ENCODE measurements around the gene GHR.

GHR gene

DNA sequence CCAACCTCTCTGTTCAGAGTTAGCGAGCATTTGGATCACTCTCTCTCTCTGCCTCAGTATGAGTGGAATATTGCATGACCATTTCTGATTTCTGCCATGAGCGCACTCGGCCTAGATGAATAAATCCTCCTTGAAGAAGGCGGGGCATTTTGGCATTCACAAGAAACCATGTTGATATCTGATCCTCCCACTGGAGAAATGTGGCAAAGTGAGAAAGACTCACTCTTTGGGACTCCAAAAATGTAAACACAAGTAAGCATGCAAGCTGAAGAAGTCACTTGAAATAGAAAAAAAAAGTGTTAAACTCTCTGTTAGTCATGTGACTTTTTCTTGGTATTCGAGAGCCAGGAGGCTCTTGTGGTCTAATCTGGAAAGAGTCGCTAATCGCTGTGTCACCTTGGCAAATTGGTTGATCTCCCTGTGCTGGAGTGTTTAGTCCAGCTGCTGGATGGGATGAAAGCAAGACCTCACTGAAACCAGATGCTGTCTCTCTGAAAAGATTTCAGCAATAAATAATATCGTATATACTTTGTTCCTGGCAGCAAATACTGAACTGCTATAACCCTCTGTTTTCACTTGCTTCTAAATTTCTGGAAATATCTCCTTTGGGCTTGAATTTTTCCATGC is 95.5 kb downstream of the GHR start:
- no peak for DNase-seq

DNA sequence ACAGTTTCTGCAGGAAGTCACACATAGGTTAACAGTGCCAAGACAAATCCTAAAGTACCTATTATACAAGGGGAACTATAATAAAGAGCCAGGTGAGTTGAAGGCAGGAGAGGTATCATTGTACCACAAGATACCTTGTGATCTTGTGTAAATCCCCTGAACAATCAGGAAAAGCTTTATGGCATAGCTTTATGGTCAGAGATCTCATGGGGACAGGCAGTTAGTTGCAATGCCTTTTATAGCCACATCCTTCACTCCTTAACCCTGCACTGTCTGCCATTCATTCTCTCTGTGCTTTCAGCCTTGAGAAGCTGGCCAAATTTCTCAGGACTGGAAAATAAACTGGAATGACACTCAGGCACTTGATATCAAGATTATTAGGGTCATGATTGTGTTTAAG is 97.0 kb downstream of the GHR start:
- DNase-seq: no peak

DNA sequence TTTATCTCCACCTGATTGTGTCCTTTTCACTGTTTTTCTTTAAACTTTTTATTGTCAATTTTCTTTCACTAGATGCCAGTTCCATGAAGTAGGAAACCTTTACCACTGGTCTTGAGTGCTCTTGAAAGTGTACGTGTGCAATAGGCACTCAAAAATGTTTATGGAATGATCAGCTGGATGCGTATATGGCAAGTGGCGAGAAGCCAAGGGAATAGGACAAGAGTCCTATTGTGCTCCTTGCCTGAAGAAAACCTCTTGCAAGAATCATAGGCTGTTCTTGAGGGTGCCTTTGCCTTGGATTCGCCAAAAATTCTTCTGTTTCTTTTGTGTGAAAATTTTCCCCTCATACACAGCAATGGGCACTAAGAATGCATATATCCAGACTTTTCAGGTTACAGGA is 97.7 kb downstream of the GHR start:
- no peak for DNase-seq

DNA sequence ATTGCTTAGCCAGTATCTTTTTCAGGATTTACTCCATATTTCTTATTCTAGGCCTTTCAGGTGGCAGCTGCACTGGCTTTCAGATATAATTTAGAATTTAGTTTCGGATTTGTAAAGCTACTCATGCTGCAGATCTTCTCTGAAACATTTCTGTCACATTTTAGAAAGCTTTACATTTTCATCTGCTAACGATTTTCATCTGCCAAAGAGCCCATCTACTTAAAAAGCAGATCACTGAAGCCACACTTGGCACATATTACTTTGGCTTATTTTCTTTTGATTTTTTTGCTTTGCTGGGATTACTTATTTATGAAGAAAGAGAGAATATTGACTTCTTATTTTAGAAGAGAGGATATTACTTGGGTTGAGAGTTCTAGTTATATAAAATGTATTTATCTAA is 98.2 kb downstream of the GHR start:
- no peak for DNase-seq

DNA sequence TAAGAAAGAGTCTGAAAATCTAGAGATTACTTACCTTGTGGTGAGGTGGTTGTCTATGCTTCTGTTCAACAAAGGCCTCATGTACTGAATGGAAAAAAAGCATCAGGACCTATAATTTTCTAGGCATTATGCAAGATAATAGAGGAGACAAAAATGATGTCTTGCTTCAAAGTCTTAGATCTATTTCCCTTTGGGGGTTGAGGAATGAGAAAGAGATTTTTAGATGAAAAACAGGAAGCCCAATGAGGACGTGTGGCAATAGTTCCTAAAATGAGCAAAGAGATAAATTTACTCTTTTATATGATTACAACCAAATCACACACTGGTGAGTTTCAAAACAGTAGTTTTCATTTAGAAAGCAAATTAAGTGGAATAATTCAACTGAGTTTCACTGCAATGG is 99.5 kb downstream of the GHR start:
- no peak for DNase-seq

DNA sequence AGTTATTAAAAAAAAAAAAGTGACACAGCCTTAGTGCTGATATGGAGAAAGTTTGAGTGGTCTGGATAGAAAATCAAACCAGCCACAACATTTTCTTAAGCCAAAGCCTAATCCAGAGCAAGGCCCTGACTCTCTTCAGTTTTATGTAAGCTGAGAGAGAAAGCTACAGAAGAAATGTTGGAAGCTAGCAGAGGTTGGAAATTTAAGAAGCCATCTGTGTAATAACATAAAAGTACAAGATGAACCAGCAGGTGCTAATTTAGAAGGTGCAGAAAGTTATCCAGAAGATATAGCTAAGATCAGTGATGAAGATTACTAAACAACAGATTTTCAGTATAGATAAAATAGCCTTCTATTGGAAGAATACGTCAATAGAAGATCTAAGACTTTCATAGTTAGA is 102.9 kb downstream of the GHR start:
- no peak for DNase-seq

DNA sequence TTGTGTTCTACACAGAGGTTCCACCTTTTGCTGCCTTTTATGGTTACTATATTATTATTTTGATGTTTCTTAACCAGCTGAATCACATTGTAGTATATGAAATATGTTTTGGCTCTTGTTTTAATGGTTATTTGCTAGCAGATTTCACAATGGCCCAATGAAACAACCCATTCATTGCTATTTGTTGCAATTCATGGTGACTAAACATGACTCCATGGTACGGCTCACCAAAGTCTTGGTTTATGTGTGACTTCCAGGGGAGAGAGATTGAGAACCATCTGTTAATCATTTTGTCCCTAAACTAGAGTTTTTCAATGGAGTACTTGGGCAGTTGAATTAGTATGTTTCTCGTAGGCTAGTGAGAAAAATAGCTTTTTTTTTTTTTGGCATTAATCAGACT is 108.4 kb downstream of the GHR start:
- DNase-seq: no peak

DNA sequence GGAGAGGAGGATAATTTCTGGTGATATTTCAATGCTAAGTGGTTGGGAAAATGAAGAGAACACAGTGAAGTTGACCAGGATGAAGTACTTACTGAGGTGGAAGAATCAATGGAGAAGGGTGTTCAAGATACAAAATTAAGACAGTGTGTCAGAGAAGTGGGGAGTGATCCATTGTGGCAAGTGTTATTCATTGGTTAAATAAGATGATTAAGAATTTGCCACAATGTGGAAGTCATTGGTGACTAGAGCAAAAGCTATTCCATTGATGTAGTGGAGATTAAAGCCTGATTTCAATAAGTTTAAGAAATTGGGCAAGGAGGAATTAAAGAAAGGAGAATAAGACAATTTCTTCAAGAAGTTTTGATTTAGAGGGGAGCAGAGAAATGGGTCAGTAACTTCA is 118.9 kb downstream of the GHR start:
- DNase-seq: no peak

DNA sequence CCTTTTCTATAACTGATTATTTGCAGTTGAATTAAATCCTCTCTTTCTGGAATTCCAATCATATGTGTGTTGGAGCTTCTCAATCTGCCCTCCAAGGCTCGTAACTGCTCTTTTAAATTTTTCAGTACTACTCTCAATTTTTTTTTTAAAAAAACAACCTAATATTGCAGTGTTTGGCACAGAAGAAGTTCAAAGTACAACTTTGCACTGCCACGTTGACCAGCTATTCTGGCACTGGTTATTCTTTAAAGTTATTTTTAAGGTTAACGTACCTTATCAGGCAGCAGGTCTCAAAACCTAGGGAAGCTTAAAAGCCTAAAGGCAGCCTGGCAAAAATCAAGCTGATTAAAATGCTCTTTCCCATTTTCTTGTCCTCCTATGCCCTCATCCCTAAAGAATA is 120.5 kb downstream of the GHR start:
- no peak for DNase-seq

DNA sequence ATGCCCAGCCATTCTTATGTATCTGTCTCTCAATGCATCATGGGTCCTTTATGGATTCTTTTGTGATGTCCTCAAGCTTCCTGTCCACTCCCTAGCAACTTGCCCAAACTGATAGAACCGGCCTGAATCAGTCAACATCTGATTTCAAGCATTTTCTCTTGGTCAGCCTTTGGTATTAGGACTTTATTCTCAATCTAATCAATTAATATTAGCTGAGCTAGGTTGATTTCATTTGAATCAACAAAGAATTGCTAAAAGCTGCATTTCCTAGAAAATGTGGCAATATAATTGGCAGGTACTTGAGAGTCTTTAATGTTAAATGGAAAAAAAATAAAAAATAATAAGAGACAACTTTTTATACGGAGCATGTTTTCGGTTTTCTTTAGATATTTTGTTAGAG is 121.8 kb downstream of the GHR start:
- DNase-seq: no peak

DNA sequence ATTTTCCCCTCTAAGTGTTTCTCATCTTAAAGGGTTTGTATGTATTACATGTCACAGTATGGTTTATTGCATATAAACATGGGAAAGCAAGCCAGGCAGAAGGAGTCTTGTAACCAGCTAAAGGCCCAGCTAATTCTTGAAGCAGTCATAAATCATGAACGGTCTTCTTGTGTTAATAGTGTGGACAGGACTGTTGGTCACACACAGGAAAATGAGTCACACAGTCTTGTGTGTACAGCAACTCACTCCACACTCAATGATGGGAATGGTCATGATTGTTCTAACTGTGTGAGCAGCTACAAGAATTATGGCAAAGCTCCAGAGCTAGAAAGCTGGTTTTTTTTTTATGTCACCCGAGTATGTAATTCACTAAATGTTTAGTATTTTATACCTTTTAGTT is 123.9 kb downstream of the GHR start:
- DNase-seq: no peak

DNA sequence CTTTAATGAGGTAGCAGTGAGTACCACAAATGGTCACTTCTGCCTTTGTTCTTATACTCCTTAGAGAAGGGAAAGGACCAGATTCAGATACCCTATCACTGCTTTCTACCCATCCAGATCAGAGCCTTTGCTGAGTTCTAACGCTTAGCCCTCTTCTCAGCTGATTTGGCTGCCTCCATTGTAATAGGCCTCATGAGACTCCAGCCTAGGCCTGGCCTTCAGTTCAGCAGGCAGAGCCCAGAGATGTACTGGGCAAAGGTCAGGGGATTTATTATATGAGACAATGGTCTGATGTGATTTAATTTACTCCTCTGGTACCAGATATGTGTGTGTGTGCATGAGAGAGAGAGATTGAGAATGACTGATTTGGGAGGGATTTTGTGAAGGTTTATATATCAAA is 124.7 kb downstream of the GHR start:
- no peak for DNase-seq

DNA sequence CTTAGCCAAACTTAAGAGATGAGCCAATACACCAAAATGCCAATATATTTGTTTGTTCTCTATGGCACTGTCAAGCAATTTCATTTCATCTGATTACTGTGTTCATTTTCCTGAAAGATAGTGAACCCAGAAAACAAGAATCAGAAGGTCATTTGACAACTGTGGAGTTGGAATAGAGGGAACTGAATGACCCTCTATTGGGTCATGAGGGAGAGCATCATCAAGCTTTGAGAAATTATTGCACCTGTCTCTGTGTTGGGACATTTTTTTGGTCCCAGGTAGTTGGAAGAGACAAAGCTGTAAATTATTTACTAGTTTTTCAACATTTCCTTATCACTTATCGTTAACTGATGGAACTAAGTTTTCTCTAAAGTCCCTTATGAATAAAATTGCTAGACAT is 129.4 kb downstream of the GHR start:
- DNase-seq: no peak

DNA sequence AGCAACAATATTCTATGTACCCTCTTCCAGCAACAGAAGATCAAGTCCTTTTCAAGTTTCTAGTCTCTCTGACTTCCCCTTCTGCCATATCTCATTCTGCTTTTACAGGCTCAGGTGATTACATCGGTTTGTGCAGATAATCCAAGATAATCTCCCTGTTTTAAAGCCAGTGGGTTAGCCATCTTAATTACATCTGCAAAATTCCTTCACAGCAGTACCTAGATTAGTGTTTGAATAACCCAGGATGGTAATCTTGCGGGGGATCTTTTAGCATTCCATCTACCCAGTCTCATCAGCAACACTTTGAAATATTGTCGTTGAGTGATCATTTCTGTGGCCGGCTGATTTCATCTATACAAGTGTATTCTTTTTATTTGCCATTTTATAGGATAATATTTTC is 130.2 kb downstream of the GHR start:
- no peak for DNase-seq

DNA sequence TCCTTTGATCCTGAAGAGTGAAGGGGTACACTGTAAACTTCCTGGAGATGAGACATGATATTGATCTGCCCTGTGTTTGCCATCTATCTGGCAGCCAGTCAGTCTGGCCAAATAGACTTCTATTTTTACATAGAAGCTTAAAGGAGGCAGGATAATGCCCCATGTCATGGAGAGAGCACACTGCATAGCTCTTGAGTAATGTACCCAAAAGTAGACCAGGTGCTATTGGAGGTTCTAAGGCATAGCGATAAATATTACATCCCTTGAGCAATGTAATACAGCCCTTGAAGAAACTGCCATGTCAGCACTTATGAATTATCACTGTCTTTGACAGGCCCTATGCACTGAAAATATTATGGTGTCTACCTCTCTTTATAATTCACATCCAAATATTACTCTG is 131.8 kb downstream of the GHR start:
- no peak for DNase-seq

DNA sequence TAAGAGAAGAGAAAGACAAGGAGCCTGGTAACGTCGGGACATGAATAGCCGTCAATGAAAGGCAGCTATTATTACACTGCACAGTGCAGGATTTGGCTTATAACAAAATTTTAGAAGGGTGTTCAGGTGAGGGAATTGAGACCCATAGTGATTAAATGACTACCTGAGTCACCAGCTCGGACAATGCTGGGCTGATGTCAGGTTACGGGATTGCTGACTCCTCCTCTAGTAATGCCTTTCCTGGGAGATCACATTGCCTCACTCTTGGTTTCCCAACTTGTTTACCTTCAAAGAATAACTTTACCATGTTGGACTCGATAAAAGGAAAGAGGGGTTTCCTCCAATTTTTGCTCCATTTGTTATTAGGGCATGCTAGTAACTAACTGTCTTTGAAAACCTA is 132.6 kb downstream of the GHR start:
- DNase-seq: no peak

DNA sequence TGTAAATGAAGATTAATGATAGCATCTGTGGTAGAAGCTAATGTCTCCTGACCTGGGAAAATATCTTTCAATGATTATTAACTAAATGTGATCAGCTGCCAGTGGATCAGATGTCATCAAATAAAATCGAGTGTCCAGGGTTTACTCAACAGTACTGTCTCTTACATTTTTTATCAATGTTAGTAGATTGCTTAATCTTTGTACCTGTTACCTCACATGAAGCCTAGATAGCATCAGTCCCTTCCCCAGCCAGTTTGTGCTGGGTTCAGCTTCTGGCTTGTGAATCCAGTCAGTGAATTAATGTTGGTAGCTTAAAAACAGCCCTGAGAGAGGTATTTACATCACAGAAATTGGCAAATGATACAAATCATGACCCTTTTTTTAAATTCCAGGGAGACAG is 134.4 kb downstream of the GHR start:
- no peak for DNase-seq

DNA sequence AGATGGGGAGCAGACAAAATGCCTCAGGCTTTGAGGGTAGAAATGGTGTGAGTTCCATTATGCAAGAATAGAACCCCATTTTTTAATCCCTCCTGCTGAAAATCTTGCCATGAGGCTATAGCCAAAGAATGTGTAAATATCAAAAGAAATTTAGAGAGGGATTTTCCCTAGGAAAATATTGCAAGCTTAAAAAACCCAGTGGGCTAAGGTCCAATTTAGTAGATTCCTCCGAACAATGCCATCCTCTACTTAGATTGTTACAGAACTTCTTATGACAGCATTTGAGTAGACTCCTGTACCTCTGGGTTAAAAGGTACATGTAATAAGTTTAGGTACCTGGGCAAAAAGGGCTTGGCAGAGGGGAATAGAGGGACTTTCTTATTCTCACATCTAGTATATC is 138.4 kb downstream of the GHR start:
- no peak for DNase-seq

DNA sequence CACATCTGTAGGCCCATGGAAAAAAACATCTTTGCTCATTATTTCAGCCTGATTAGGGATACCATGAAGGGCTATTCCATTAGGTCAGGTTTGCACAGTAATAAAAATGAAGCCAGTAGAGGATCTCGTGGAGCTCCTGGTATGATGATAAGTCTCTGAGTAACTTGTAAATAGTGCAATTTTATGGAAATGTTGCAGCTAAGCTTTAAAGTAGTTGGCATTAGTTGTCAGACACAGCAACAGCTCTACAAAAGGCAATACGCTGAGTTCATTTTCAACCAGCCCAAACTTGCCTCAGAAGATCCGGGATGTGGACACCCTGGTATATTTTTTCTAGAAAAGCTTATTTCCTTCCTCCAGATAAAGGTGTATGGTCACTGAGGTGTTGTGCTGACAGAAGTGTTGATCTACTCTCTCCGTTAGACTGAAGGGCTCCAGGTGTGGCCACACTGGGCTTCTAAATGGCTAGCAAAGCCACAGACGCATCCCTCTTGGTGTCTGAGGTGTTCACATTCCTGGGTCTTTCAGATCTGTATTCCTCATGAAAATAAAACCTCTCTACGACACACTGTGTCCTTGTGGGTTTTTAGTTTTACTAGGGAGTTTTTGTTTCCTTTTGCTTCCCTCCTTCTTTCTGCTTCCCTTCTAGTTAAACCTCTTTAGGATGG is 141.6 kb downstream of the GHR start:
- DNase-seq: no peak

DNA sequence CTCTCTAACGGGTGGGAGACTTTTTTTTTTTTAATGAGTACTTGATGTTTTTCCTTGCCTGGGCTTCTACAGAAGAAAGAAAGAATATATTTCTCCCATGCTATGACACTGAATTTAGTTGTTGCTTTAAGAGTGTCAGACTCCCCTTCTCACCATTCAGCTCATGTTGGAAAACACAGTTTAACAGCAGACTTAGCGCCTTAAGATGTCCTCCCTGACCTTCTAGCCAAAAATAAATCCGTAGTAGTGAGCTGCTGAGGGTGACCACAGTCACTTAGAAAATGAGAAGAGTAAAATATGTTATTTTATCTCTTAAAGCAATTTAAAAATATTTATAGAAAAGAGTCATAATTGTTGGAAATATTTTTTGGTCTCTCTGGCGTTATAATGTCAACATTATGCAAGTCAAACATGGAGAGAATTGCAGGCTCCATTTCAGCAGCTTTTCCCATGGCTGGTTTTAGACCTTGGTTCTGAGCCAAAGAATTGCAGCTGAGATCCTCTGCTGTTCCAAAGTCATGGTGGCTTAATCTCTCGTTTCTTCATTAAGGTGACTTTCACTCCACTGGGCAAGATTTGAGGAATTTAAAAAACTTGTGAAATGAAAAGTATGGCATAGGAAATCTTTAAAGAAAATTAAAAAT is 143.5 kb downstream of the GHR start:
- no peak for DNase-seq

DNA sequence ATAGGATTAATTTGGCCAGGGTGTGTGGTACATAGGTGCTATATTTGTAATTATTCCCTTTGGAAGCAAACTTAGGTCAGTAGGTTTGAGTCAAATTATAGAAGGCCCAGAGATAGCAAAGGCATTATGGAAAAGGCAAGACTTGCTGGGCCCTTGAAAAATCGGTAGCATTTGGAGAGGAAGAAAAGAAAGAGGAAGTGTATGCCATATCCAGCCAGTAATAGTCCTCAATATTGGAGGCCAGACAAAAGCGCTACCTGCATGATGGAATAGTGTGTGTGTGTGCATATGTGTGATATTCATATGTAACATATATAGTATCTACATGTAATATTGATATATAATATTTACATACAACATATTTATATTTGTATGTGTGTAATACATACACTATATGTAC is 146.1 kb downstream of the GHR start:
- DNase-seq: no peak

DNA sequence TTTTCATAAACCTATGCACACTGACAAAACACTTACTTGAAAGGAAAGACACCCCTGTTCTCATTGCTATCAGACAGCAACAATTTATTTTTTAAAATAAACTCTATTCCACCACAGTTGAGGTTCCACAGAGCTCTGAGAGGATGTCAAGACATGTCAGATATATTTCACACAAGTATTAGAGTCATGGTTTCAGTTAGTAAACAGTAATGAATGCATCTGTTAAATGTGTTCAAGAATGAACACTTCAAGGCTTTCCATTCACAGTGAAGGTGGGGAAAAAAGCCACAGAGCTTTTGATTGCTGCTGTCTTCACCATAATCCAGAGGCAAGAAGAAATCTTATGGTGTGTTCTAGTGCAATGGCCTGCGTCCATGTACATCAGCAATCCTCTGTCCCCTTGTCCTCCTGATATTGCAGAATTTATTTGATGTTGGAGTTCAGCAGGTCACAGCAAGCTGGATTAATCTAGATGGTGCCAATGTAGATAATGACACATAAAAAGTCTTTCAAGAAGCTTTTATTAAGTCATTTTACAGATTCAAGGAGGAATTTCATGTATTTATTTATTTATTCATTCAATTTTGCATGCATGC is 146.8 kb downstream of the GHR start:
- no peak for DNase-seq

DNA sequence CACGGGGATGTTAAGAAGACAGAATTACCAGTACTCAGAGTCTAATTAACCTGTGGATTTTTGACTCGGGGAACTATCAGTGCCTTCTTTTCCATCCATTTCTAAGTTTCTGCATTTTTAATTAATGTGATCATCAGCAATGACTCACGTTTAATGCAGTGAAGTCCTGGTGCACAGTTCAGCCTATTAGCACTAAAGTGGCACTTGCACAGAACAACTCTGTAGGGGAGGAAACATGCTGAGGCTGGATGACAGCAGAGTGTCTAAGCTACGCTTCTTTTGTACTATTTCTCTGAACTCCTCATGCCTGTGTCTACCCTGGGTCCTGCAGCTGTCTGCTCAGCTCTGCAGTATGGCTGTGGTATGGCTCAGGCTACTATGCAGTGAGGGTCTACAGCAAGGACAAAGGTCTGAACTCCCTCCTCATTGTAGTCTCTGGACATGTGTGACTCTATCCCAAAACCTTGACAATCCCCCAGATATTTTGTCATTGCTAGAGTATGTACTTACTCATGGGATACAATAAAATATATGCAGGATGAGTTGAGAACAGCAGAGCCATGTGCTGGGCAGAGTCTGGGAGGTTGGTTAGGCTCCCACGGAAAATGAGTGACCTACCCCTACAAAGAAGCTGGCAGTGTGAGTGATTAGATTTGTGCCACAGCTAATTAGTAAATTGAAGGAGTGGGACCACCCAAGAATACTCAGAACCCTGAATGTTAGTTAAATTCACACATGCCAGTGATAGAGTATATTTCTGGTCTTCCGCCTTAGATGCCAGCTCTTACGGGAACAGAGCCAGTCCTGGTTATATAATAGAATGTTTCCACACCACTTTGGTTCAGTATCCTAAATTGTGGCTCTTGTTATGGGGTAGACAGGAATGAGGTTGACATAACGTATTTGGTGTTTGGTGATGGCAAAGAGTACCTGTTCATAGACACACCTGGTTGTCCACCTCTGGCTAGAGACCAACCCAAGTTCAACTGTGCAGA is 148.0 kb downstream of the GHR start:
- no peak for DNase-seq
